SH-SY5Y (cell line): Measurements from ENCODE around the gene APOBEC2.

Experiments
- GATA2 ChIP-seq: IDR thresholded peaks from 2 replicates; pipeline ENCODE4 v1.6.1; 2011; ENCODE audit warnings: mild to moderate bottlenecking, low read depth, low read length
- GATA3 ChIP-seq: IDR thresholded peaks from 2 replicates; pipeline ENCODE4 v1.6.1; 2011; ENCODE audit warnings: low read depth, mild to moderate bottlenecking, low read length, moderate library complexity

- TF ChIP-seq GATA3 (no peak), GATA2 (no peak)
These were observed 3.0 kb upstream of the APOBEC2 start for GRCh38 chr6:41049955-41050354.
